ENCODE measurements around the gene NOP10. TPM values are rescaled to one million over a fixed set of nuclear protein-coding genes. Genes with fewer than 3 reads are reported as not detected.

Gene NOP10
- total RNA-seq, 1 donor from 2014 or later, result 134 TPM

DNA sequence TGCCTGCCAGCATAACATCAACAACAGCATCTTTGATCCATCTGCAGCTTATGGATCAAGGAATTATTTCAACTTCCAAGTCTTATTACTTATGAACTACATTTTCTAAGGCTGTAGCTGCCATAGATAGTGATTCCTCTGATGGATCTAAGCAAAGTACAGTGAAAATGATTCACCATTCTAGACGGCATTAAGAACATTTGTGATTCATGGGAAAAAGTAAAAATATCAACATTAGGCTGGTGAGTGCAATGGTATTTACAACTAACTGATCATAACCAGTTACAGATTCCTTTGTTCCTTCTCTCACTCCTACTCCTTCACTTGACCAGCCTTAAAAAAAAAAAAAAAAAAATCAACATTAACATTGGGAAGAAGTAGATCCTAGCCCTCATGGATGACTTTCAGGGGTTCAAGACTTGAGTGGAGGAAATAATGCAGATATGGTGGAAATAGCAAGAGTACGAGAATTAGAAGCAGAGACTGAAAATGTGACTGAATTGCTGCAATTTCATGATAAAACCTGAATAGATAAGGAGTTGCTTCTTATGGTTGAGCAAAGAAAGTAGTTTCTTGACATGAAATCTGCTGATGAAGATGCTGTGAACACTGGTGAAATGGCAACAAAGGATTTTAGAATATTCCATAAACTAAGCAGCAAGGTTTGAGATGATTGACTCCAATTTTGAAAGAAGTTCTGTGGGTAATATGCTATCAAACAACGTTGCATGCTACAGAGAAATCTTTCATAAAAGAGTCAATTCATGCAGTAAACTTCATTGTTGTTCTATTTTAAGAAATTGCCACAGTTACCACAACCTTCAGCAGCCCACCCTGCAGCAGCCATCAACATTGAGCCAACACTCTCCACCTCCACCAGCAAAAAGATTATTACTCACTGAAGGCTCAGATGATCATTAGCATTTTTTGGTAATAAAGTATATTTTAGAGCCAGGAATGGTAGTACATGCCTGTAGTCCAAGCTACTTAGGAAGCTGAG, 28.1 kb downstream of the NOP10 start:
- Mint-ChIP-seq H3K36me3 (ENCODE audit: insufficient read depth) (peaks cover 2% of the 10 kb centered on the region), H3K4me3 (ENCODE audit: low read depth) (no peak overlapping the region), H3K4me1 (ENCODE audit: low read depth) (peaks cover 12% of the 10 kb centered on the region), H3K27me3 (no peaks in the 10 kb centered on the region), H3K9me3 (ENCODE audit: low read depth) (no peaks in the 10 kb centered on the region), H3K27ac (no peak overlapping the region)
- TF ChIP-seq, protein P1, sequence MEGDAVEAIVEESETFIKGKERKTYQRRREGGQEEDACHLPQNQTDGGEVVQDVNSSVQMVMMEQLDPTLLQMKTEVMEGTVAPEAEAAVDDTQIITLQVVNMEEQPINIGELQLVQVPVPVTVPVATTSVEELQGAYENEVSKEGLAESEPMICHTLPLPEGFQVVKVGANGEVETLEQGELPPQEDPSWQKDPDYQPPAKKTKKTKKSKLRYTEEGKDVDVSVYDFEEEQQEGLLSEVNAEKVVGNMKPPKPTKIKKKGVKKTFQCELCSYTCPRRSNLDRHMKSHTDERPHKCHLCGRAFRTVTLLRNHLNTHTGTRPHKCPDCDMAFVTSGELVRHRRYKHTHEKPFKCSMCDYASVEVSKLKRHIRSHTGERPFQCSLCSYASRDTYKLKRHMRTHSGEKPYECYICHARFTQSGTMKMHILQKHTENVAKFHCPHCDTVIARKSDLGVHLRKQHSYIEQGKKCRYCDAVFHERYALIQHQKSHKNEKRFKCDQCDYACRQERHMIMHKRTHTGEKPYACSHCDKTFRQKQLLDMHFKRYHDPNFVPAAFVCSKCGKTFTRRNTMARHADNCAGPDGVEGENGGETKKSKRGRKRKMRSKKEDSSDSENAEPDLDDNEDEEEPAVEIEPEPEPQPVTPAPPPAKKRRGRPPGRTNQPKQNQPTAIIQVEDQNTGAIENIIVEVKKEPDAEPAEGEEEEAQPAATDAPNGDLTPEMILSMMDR (IDR thresholded peaks at IDR 0.05; ENCODE audit: unreplicated experiment), result no peak
- DNase-seq (ENCODE audit: low spot score, unreplicated experiment), result no peak

DNA sequence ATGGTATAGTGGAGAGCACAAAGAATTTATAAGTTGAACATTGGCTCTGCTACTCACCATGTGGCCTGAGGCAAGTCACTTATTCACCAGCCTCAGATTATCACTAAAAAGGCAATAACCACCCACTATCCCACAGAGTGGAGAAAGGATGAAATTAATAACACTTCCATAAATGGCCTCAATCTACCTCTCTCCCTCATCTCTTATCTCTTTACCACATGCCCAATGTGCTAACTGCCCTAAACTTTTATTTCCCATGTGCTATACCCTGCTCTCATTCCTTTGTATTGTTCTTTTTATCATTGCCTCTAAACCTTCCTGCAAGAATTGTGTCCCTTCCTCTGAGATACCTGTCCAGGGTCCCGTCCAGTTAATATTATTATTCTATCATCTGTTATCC, 31.4 kb downstream of the NOP10 start:
- H3K27ac Mint-ChIP-seq, result no peak overlapping the region
- H3K27me3 Mint-ChIP-seq, result no peaks in the 10 kb centered on the region
- H3K4me3 Mint-ChIP-seq (ENCODE audit: low read depth), result no peak overlapping the region
- peaks cover under 1% of the 10 kb centered on the region for H3K4me1 Mint-ChIP-seq (ENCODE audit: low read depth)
- TF ChIP-seq, protein P1 (IDR thresholded peaks at IDR 0.05; ENCODE audit: unreplicated experiment), result no peak
- peaks cover 5% of the 10 kb centered on the region for H3K36me3 Mint-ChIP-seq (ENCODE audit: insufficient read depth)
- no peaks in the 10 kb centered on the region for H3K9me3 Mint-ChIP-seq (ENCODE audit: low read depth)
- DNase-seq (ENCODE audit: low spot score, unreplicated experiment), result no peak

DNA sequence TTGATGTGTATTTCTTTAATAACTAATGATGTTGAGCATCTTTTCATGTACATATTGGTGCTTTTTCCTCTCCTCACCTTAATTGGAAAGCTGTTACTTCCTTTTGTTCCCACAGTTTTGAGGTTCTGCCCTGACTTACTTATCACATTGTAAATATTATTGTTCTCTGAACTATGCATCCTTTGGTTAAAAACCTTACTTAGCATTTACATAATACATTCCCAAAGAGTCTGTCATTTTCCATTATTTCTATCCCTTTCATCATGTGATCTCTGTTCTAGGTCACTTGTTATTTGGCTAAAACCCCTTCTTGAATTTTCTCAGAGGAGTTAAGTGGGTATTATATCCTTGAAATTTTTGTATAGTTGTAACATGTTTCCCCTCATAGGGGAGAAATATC, 38.3 kb downstream of the NOP10 start:
- TF ChIP-seq, protein P1 (IDR thresholded peaks at IDR 0.05; ENCODE audit: unreplicated experiment), result no peak
- DNase-seq (ENCODE audit: low spot score, unreplicated experiment), result no peak
- no peak overlapping the region for H3K4me3 Mint-ChIP-seq (ENCODE audit: low read depth)

DNA sequence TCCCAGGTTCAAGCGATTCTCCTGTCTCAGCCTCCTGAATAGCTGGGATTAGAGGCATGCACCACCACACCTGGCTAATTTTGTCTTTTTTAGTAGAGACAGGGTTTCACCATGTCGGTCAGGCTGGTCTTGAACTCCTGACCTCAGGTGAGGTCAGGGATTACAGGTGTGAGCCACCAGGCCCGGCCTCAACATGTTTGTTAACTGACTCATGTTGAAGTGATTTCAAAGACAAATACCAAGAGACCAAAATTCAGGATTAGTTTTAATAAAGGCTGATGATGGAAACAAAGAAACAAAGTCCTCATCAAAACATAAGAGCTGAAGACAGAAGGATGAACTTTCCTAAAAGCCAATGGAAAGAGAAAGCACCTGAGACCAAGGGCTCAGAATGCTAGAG, 41.9 kb downstream of the NOP10 start:
- peaks cover 3% of the 10 kb centered on the region for H3K36me3 Mint-ChIP-seq (ENCODE audit: insufficient read depth)
- no peak overlapping the region for H3K4me3 Mint-ChIP-seq (ENCODE audit: low read depth)
- no peaks in the 10 kb centered on the region for H3K4me1 Mint-ChIP-seq (ENCODE audit: low read depth)
- no peak for DNase-seq (ENCODE audit: low spot score, unreplicated experiment)
- TF ChIP-seq, protein P1 (IDR thresholded peaks at IDR 0.05; ENCODE audit: unreplicated experiment), result no peak
- peaks cover 3% of the 10 kb centered on the region for H3K9me3 Mint-ChIP-seq (ENCODE audit: low read depth)
- no peak overlapping the region for H3K27ac Mint-ChIP-seq
- no peaks in the 10 kb centered on the region for H3K27me3 Mint-ChIP-seq

More for the DNA sequence above, 38.3 kb downstream of the NOP10 start:
- Mint-ChIP-seq H3K27ac (no peak overlapping the region), H3K36me3 (ENCODE audit: insufficient read depth) (peaks cover 7% of the 10 kb centered on the region), H3K27me3 (no peaks in the 10 kb centered on the region), H3K9me3 (ENCODE audit: low read depth) (peaks cover 3% of the 10 kb centered on the region), H3K4me1 (ENCODE audit: low read depth) (no peaks in the 10 kb centered on the region)

DNA sequence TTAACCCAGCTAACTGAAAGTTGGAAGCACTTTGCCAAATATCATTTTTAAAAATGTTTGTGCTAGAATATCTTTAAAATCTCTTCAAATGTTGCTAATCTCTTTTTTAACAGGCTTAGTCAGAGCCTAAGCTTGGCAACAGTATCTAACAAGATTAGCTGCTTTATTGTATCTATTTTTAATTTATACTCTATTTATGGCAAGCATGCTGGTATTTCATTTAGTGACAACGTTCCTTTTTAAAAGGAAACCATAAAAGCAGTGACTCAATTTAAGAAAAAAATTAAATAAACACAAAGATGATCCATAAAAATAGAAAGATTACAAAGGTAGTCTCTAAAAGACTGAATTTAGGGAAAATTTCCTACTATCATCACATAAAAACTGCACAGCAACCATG, 45.9 kb downstream of the NOP10 start:
- Mint-ChIP-seq H3K4me1 (ENCODE audit: low read depth) (no peaks in the 10 kb centered on the region), H3K36me3 (ENCODE audit: insufficient read depth) (peaks cover 5% of the 10 kb centered on the region), H3K4me3 (ENCODE audit: low read depth) (no peak overlapping the region), H3K9me3 (ENCODE audit: low read depth) (no peaks in the 10 kb centered on the region), H3K27ac (no peak overlapping the region), H3K27me3 (no peaks in the 10 kb centered on the region)
- DNase-seq (ENCODE audit: low spot score, unreplicated experiment), result no peak
- TF ChIP-seq, protein P1 (IDR thresholded peaks at IDR 0.05; ENCODE audit: unreplicated experiment), result no peak

Measured in progenitor cell of endocrine pancreas (in vitro differentiated cells).